ENCODE measurements around the gene MYO18B.
"Not testable (repeated sequence)": the region's sequence is repeated elsewhere in the genome, so short reads cannot be mapped to it uniquely, and the experiment has no call there.

The MYO18B gene, protein sequence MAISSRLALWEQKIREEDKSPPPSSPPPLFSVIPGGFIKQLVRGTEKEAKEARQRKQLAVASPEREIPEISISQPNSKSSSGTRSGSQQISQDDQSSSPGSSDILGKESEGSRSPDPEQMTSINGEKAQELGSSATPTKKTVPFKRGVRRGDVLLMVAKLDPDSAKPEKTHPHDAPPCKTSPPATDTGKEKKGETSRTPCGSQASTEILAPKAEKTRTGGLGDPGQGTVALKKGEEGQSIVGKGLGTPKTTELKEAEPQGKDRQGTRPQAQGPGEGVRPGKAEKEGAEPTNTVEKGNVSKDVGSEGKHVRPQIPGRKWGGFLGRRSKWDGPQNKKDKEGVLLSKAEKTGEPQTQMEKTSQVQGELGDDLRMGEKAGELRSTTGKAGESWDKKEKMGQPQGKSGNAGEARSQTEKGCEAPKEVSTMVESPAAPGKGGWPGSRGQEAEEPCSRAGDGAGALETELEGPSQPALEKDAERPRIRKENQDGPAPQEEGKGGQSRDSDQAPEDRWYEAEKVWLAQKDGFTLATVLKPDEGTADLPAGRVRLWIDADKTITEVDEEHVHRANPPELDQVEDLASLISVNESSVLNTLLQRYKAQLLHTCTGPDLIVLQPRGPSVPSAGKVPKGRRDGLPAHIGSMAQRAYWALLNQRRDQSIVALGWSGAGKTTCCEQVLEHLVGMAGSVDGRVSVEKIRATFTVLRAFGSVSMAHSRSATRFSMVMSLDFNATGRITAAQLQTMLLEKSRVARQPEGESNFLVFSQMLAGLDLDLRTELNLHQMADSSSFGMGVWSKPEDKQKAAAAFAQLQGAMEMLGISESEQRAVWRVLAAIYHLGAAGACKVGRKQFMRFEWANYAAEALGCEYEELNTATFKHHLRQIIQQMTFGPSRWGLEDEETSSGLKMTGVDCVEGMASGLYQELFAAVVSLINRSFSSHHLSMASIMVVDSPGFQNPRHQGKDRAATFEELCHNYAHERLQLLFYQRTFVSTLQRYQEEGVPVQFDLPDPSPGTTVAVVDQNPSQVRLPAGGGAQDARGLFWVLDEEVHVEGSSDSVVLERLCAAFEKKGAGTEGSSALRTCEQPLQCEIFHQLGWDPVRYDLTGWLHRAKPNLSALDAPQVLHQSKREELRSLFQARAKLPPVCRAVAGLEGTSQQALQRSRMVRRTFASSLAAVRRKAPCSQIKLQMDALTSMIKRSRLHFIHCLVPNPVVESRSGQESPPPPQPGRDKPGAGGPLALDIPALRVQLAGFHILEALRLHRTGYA (N-terminal part only)

DNA sequence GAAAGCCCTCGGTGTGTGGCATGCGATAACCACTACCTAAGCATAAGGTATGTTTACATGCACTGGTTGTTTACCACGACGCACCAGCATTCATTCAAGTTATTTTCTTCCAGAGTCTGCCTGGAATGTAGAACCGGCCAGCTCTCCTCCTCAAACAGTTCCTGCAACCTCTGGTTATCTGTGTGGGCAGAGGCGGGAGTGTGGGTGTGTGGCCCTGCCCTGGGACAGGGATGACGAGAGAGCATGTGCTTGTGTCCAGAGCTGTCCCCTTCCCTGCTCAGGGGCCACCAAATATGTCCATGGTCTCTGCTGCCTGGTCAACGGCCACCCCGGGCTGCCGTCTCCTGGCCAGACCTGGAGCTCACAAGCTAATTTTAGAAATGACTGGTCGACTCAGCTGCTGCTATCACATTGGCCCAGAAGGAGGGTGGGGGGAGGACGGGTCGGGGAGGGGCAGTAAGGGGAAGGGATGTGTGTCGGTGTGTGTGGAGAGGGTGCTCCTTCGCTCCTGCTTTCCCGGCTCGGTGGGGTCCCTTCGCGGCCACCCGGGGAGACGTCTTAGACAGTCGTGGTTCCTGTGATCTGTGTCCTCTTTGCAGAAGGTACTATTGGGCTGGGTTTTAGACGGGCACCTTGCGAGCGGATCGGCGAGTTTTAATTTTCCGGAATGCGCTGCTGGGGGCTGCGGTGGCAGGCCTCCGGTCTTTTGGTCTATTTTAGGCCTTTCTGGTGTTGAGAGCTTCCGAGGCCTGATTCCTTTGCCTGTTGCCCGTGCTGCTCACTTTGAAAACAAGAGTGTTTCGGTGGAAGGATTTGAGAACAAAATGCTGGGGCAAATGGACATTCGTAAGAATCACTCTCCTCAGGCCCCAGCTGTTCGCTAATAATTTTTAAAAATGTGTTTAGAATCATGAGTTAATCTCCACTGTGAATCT is at the start of gene MYO18B:
TSS of gene MYO18B (plus strand) at position 497 of the 935 bp plus-strand sequence. CDS start 18,905 bp downstream, outside the sequence.
- DNase-seq (ENCODE audit: low read depth in 3 of 3, low spot score in 1 of 3), result no peak

DNA sequence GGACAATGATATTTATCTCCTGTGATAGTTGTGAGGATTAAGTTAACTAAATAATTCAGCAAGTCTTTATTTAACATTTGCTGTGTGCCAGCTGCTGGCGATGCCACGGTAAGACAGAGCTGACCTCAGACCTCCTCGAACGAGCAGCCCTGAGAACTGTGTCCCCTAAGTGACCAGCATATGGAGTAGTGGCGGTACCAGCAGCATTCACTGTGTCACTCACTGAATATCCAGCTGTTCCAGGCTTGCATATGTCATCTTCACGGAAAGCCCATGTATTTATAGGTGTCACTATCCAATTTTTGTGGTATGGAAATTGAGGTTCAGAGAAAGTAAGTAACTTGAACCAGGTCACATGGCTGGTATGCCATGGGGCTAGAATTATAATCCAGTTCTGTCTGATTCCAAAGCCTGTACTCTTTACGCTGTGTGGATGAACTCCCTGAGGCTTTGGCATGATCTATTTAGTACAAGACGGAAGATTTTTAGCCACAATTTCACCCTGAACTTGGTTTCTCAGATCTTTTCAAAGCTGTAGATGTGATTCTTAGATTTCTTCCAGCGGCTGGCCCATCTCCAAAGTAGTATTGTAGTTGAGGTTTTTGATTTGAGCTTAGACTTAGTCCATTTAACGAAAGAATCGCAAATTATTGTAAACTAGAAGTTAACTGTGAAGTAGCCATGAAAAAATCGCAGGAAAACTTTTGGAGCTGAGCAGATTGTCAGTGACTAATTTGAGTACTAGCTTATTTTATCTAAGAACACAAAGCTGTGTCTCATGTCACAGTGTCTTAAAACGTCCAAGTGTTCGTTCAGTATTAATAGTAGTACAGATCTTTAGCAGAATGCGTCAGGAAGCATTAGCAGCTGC is 49.4 kb upstream of the MYO18B start:
- no peak for DNase-seq (ENCODE audit: low read depth in 3 of 3, low spot score in 1 of 3)

DNA sequence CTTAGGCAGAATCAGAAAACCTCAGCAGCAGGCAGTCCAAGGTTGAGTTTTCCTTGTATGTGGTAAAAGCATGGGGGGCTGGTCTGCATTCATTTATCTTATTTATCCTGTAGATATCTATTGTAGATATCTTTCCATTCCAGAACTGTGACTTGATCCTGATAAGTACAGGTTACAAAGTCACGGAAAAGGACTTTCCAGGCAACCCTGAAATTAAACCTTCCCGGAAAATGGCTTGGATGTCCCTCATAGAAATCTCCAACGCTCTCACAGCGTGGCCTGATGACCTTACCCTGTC is 48.8 kb upstream of the MYO18B start:
- DNase-seq (ENCODE audit: low read depth in 3 of 3, low spot score in 1 of 3), result no peak

DNA sequence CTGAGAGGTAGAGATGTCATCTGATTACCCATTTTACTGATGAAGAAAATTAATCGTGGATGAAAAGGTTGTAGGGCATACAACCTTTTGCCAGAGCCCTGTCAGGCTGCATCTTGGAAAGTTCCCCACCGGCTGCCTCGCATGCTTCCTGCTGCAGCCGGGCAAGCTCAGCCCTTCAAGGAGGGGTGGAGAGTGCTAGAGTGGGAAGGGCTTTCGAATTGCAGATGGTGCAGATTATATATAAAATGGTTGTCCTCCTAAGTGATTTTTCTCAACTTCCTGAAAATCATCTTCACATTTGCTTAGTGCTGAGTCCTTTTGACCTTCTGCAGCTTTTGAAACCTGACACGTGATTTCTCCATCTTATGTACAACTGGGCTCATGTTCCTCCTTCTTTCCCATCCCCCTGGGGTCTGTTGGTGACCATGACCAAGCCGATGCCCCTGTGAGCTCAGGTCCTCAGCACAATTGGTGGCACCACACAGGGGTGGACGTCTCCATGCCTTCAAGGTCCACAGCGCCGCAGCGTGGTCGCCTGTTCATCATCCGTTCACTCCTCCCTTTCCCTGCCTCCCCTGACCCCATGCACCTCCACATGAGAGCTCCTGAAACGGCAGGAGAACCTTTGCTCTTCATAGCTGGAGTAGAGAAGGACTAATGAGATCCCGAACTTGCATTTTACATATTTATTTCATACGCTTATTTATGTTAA is 47.6 kb upstream of the MYO18B start:
- no peak for DNase-seq (ENCODE audit: low read depth in 3 of 3, low spot score in 1 of 3)

DNA sequence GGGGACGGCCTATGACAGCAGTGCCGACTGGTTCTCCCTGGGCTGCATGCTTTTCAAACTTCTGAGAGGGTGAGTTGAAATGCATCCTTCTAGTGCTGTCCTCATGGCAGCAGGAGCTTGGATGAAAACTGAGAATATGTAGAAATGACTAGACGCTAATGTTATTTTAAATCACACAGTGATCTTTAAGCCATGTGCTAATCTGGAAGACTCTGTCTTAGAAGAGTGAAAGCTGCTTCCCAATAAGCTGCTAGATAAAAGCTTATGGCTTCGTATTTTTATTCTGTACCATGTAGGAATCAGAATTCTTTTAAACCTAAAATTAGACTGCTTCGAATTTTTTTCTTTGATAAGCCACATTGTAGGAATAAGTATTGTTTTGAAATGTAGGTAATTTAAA is 46.8 kb upstream of the MYO18B start:
- DNase-seq (ENCODE audit: low read depth in 3 of 3, low spot score in 1 of 3), result no peak

DNA sequence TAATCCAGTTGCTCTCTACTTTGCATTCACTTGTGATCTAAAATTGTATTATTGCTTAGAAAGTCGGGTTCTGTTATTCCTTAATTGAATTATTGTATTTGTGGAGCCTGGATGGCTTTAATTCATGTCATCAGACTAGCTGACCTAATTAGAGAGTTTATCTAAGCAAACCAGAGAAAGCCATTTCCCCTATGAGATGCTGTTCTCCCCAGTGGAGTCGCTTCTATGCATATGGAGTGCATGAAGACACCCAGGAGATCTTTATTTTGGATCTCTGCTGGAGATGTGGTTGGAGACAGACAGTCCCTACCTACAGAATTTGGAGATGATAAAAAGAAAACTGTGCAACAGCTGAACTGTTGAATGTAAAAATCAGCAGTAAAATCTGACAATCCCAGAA is 45.2 kb upstream of the MYO18B start:
- DNase-seq (ENCODE audit: low read depth in 3 of 3, low spot score in 1 of 3), result no peak

DNA sequence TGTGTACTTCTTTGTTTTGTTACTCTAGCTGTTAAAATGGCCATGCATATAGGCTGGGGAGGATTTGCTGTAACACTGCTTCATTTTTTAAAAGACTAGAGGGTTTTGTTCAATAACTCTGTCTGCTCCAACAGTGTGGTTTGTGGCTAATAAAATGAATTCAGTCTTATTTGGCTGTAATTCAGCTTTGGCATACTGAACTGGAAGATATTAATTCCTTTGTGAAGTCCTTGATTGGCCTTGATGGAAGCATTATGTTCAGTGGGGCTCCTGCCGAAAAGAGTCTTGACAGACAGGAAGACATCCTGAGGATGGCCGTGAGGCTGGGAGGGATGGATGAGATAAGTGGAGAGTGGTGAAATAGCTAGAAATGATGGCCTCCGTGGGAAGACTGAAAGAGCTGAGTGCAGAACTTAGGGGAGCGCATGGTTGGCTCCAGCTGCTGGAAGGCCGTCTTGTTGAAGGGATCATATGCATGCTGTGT is 44.8 kb upstream of the MYO18B start:
- no peak for DNase-seq (ENCODE audit: low read depth in 3 of 3, low spot score in 1 of 3)

DNA sequence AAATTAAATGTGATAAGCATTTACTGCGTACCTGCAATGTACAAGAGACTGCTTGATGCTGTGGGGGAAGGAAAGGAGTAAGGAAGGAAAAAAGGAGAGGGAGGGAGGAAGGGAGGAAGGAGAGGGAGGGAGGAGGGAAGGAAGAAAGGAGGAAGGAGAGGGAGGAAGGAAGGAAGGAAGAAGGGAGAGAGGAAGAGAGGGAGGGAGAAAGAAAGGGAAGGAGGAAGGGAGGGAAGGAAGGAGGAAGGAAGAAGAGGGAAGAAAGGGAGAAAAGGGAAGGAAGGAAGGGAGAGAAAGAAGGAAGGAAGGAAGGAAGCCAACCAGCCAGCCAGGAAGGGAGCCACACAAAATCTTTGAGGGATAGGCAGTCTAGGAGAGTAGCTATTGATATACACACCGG is 44.0 kb upstream of the MYO18B start:
- no peak for DNase-seq (ENCODE audit: low read depth in 3 of 3, low spot score in 1 of 3)

DNA sequence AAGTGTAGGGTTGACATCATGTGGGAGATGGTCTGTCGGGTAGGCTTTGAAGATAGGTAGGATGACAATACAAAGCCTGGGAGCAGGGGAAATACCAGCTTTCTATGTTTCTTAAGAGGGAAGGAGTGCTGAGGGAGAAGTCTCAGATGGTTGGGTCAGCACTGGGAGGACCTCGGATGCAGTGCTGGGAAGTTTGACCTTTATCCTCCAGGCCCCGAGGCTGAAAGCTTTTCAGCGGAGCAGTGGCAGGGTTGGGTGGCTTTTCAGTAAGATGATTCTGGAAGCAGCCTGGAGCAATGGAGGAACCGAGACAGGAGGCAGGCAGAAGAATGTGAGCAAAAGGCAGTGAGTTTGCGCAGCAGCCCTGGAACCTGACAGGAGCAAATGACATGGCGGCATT is 43.5 kb upstream of the MYO18B start:
- no peak for DNase-seq (ENCODE audit: low read depth in 3 of 3, low spot score in 1 of 3)

DNA sequence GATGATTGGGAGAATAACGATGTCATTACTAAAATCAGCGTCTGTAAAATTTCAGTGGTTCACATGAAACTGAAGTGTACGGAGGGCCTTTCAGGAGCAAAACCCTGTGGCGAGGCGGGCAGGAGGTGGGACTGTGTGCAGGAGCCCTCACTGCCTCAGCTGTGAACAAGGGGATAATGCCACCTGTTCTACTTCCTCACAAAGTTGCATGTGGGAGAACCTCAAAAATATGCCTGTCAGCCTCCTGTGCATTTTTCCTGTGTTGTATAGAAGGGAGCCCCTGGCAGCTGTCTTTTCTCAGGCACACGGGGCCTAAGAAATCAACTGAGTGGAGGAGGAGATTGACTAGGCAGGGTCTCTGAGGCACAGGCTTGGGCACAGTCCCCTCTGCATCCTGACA is 43.0 kb upstream of the MYO18B start:
- no peak for DNase-seq (ENCODE audit: low read depth in 3 of 3, low spot score in 1 of 3)

DNA sequence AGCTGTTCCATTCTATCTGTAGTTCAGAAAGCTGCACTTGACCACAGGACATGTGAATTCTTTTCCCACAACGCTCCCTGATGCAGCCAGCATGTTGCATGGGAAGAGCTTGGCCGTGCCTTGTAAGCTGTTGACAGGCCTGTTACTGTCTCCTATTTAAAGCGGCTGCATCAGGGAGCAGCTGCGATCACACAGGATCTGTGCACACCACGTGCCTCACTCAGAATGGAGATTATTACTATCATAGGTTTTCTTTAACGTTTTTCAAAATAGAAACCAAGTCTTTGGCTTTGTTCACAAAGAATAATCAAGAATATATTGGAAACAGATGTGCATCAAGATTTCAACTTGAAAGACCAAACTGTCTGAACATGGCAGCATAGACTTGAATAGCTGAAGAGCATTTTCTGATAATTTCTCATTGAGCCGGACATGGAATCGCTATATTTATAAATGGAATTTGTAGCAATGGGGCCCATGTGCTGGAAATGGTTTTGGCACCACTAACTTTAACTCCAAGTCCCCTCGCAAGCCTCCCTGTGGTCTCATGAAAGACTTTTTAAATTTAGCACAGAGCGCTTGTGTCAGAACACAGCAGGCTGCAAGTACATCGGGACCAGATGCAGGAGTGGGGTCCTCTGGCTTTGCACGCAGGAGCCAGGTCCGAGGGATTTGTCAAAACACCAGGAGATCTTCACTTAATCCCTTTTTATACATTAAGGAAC is 40.8 kb upstream of the MYO18B start:
- no peak for DNase-seq (ENCODE audit: low read depth in 3 of 3, low spot score in 1 of 3)

DNA sequence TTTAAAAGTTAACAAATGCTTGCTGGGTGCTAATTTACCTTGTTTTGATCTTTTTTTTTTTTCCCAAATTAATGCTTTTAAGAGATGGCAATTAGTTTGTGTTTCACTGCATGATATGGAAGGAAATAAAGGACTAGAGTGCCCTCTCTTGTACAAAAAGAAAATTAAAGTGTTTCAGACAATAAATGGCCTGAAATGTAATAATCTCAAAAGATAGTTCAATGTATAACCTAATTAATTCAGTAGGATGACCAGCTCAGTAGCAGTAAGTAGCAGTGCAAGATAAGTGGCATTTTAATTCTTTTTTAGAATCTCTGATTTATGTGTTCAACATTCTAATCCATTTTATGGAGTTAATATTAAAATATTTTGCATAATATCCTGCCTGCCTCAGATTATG is 39.9 kb upstream of the MYO18B start:
- DNase-seq (ENCODE audit: low read depth in 3 of 3, low spot score in 1 of 3), result no peak

DNA sequence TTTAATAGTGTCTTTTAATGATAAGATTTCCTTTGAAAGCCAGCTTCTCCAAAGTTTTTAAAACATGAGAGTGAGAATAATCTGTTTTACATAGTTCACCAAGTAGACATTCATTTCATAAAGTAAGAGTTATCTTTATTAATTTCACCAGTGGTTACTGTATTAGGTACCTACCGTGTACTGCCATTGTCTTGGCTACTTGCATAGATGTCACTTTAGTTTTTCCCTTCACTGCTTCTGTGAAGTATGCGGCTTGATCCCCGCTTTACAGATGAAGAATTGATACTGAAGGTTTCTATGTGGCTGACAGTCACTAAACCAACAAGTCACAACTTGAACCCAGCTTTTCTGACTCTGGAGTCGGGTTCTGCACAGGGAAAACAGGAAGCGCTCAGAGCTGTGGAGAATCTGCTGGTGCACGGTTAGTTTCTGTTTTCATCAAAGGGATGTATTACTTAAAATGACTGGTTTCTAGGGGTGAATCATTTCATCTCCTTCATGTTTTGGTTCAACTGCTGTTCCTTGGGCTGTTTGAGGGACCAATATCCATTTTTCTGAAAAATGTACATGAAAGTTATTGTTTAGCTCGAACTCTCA is 39.3 kb upstream of the MYO18B start:
- DNase-seq (ENCODE audit: low read depth in 3 of 3, low spot score in 1 of 3), result no peak

DNA sequence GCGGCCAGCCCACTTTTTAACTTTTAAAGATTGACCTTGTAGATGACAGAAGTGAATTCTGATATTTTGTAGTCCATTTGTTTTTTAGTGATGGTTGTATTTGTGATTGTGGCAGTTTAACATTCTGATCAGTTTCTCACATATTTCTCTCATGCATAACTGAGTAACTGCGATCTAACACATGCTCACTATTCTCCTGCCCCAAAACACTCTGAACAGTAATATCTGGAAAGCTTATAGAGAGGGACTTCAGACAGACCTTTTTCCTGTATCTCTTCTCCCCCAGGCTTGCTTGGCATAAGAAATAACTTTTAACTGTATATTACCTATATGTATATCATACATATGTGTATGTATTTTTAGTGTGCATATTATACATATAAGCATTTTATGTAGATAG is 37.3 kb upstream of the MYO18B start:
- no peak for DNase-seq (ENCODE audit: low read depth in 3 of 3, low spot score in 1 of 3)

DNA sequence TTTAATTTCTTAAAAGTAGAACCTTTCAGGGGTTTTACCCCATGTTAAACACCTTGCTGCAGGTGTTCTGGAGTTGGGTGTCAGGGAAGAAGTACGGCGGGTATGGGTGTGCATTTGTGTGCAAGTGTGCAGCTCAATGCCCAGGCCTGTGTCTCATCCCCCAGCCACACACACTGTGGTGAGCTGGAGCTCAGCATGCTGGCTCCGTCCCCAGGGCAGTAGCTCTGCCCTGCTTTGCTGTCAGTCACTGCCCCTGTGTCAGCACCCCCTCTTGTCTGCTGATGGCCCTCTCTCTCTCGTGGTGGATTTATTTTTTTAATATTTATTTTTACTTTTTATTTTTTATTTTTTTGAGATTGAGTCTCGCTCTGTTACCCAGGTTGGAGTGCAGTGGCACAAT is 35.8 kb upstream of the MYO18B start:
- no peak for DNase-seq (ENCODE audit: low read depth in 3 of 3, low spot score in 1 of 3)

DNA sequence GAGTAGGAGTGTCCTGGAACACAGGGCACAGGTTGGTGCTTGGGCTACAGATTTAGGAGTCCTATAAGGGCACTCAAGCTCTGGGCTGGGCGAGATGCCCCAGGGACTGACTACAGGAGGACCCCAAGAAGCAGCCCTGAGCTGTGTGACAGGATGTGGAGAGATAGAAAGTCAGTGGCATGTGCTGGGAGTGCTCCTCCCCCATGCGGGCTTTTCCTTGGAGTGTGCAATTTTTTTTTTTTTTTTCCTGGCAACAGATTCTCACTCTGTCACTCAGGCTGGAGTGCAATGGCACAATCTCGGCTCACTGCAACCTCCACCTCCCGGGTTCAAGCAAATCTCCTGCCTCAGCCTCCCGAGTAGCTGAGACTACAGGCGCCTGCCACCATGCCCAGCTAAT is 33.6 kb upstream of the MYO18B start:
- not testable (repeated sequence) for DNase-seq (ENCODE audit: low read depth in 3 of 3, low spot score in 1 of 3)

DNA sequence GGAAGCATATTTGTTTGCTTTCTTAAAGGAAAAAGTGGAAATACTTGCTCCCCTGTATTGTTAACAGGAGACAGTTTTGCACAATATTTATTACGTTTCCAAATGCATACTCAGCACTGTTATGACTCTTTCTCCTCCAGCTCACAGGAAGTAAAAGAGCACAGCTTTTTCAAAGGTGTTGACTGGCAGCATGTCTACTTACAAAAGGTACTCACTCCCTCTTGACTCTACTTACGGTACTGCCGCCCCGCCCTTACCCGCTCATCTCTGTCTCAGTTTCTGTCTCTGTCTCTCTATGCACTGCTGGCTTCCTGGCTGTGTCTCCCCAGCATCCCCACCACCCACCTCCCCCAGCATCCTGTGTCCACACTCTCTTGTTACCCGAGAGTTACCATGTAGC is 32.2 kb upstream of the MYO18B start:
- DNase-seq (ENCODE audit: low read depth in 3 of 3, low spot score in 1 of 3), result no peak

DNA sequence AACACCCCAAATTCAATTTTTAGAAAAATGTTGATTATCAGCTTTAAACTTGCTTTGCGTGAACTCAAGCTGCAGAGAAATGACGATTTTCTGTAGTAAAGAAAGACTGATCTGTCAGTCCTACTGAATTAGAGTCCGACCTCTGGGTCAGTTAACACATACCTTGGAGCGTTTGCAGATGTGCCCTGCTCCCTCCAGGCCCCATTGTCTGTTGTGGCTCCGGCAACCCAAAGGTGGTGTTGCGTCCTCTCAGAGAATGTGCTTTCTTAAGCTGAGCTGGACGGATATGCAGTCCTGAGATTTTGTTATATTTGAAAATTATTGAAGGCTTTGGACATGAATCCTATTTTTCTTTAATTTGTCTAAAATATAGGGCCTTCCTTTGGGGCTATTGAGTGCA is 31.5 kb upstream of the MYO18B start:
- DNase-seq (ENCODE audit: low read depth in 3 of 3, low spot score in 1 of 3), result no peak

Data from stimulated activated CD4-positive, alpha-beta T cell treated with anti-CD3 and anti-CD28 coated beads, TNF-alpha, amount 100 ng/mL, for 1 hour (primary cell).